ENCODE data around the gene CTSK. TPM values are rescaled to one million over a fixed set of nuclear protein-coding genes. Genes with fewer than 3 reads are reported as not detected.
"Not testable (repeated sequence)": the region's sequence is repeated elsewhere in the genome, so short reads cannot be mapped to it uniquely, and the experiment has no call there.

CTSK gene
- total RNA-seq, 2 donors from 2014 or later, result 8.3 to 9.7 TPM

- Mint-ChIP-seq H3K4me3 (peak overlapping the region; percentile 93 to 95), H3K36me3 (ENCODE audit: insufficient read depth in 2 of 2) (peaks cover 8 to 15% of the 10 kb centered on the region in 2 donors), H3K27ac (peak overlapping the region; percentile 98), H3K4me1 (ENCODE audit: low read depth) (peaks cover 63% of the 10 kb centered on the region)
- not testable (repeated sequence) for H3K27me3 Mint-ChIP-seq (ENCODE audit: low read depth); DNase-seq; ATAC-seq (replicated peaks in 1 of 2); H3K9me3 Mint-ChIP-seq
Measured at GRCh38 chr1:150765977-150766301, 42.1 kb downstream of the CTSK start.

GRCh38 chr1:150765296-150765976, 42.6 kb downstream of the CTSK start, which contains the start of gene CTSS:
CTSS (minus strand) TSS chr1:150765778; CDS start chr1:150764763, 1,015 bp downstream.
- peak within 1 kb of the TSS; percentile 98 for H3K27ac Mint-ChIP-seq
- peak within 1 kb of the TSS; percentile 93 to 95 for H3K4me3 Mint-ChIP-seq
- H3K36me3 Mint-ChIP-seq (ENCODE audit: insufficient read depth in 2 of 2), result peaks cover 8 to 18% of the 10 kb centered on the region in 2 donors
- peaks cover 62% of the 10 kb centered on the region for H3K4me1 Mint-ChIP-seq (ENCODE audit: low read depth)
- ATAC-seq (replicated peaks in 1 of 2), result peak; percentile 96 to 98
- H3K9me3 Mint-ChIP-seq, result no peaks in the 10 kb centered on the region
- peak in 1 of 2 donors; percentile 5 for DNase-seq
- H3K27me3 Mint-ChIP-seq (ENCODE audit: low read depth), result no peaks in the 10 kb centered on the region

- Mint-ChIP-seq H3K27ac (peak overlapping the region; percentile 98), H3K36me3 (ENCODE audit: insufficient read depth in 2 of 2) (peaks cover 10 to 22% of the 10 kb centered on the region in 2 donors), H3K27me3 (ENCODE audit: low read depth) (no peaks in the 10 kb centered on the region), H3K4me1 (ENCODE audit: low read depth) (peaks cover 66% of the 10 kb centered on the region), H3K9me3 (no peaks in the 10 kb centered on the region), H3K4me3 (peak overlapping the region; percentile 93 to 95)
- ATAC-seq (replicated peaks in 1 of 2) (peak in 1 of 2 donors; percentile 39), DNase-seq (no peak)
Measured at GRCh38 chr1:150764617-150765101, 43.4 kb downstream of the CTSK start.

- H3K36me3 Mint-ChIP-seq (ENCODE audit: insufficient read depth in 2 of 2), result peaks cover 10 to 22% of the 10 kb centered on the region in 2 donors
- H3K27me3 Mint-ChIP-seq (ENCODE audit: low read depth), result no peaks in the 10 kb centered on the region
- no peaks in the 10 kb centered on the region for H3K9me3 Mint-ChIP-seq
- ATAC-seq (replicated peaks in 1 of 2), result no peak
- no peak for DNase-seq
- H3K4me1 Mint-ChIP-seq (ENCODE audit: low read depth), result peaks cover 66% of the 10 kb centered on the region
- H3K4me3 Mint-ChIP-seq, result peak overlapping the region; percentile 10 to 46
- H3K27ac Mint-ChIP-seq, result no peak overlapping the region
Measured at GRCh38 chr1:150763018-150763417, 45.0 kb downstream of the CTSK start.

- H3K27ac Mint-ChIP-seq, result no peak overlapping the region
- no peak for DNase-seq
- H3K4me3 Mint-ChIP-seq, result peak overlapping the region; percentile 3 to 46
- ATAC-seq (replicated peaks in 1 of 2), result no peak
- peaks cover 12 to 22% of the 10 kb centered on the region in 2 donors for H3K36me3 Mint-ChIP-seq (ENCODE audit: insufficient read depth in 2 of 2)
- no peaks in the 10 kb centered on the region for H3K9me3 Mint-ChIP-seq
- no peaks in the 10 kb centered on the region for H3K27me3 Mint-ChIP-seq (ENCODE audit: low read depth)
- peaks cover 64% of the 10 kb centered on the region for H3K4me1 Mint-ChIP-seq (ENCODE audit: low read depth)
Measured at GRCh38 chr1:150762552-150762951, 45.5 kb downstream of the CTSK start.

GRCh38 chr1:150761801-150762200, 46.3 kb downstream of the CTSK start:
- no peaks in the 10 kb centered on the region for H3K27me3 Mint-ChIP-seq (ENCODE audit: low read depth)
- H3K27ac Mint-ChIP-seq, result no peak overlapping the region
- no peaks in the 10 kb centered on the region for H3K9me3 Mint-ChIP-seq
- no peak overlapping the region for H3K4me3 Mint-ChIP-seq
- H3K4me1 Mint-ChIP-seq (ENCODE audit: low read depth), result peaks cover 56% of the 10 kb centered on the region
- DNase-seq, result no peak
- H3K36me3 Mint-ChIP-seq (ENCODE audit: insufficient read depth in 2 of 2), result peaks cover 12 to 22% of the 10 kb centered on the region in 2 donors
- no peak for ATAC-seq (replicated peaks in 1 of 2)

- Mint-ChIP-seq H3K27ac (peak overlapping the region; percentile 36), H3K4me3 (no peak overlapping the region), H3K4me1 (ENCODE audit: low read depth) (peaks cover 41% of the 10 kb centered on the region), H3K36me3 (ENCODE audit: insufficient read depth in 2 of 2) (peaks cover 8 to 20% of the 10 kb centered on the region in 2 donors), H3K27me3 (ENCODE audit: low read depth) (no peaks in the 10 kb centered on the region), H3K9me3 (no peaks in the 10 kb centered on the region)
- ATAC-seq (replicated peaks in 1 of 2), result no peak
- DNase-seq, result no peak
Measured at GRCh38 chr1:150760013-150760412, 48.0 kb downstream of the CTSK start.

- ATAC-seq (replicated peaks in 1 of 2) (no peak), DNase-seq (no peak)
- H3K27ac Mint-ChIP-seq, result peak overlapping the region; percentile 74
- peaks cover 6 to 8% of the 10 kb centered on the region in 2 donors for H3K36me3 Mint-ChIP-seq (ENCODE audit: insufficient read depth in 2 of 2)
- no peak overlapping the region for H3K4me3 Mint-ChIP-seq
- no peaks in the 10 kb centered on the region for H3K9me3 Mint-ChIP-seq
- no peaks in the 10 kb centered on the region for H3K27me3 Mint-ChIP-seq (ENCODE audit: low read depth)
- H3K4me1 Mint-ChIP-seq (ENCODE audit: low read depth), result no peaks in the 10 kb centered on the region
Measured at GRCh38 chr1:150753416-150753815, 54.6 kb downstream of the CTSK start.

GRCh38 chr1:150751443-150751842, 56.6 kb downstream of the CTSK start:
- Mint-ChIP-seq H3K27me3 (ENCODE audit: low read depth) (no peaks in the 10 kb centered on the region), H3K4me1 (ENCODE audit: low read depth) (no peaks in the 10 kb centered on the region), H3K4me3 (no peak overlapping the region), H3K27ac (no peak overlapping the region), H3K9me3 (no peaks in the 10 kb centered on the region), H3K36me3 (ENCODE audit: insufficient read depth in 2 of 2) (peaks cover 6% of the 10 kb centered on the region in 2 donors)
- ATAC-seq (replicated peaks in 1 of 2) (no peak), DNase-seq (no peak)

- Mint-ChIP-seq H3K4me3 (no peak overlapping the region), H3K9me3 (no peaks in the 10 kb centered on the region), H3K4me1 (ENCODE audit: low read depth) (no peaks in the 10 kb centered on the region), H3K27me3 (ENCODE audit: low read depth) (no peaks in the 10 kb centered on the region), H3K36me3 (ENCODE audit: insufficient read depth in 2 of 2) (peaks cover 6% of the 10 kb centered on the region in 2 donors), H3K27ac (peak overlapping the region; percentile 59)
- DNase-seq (no peak), ATAC-seq (replicated peaks in 1 of 2) (no peak)
Measured at GRCh38 chr1:150749720-150750311, 58.2 kb downstream of the CTSK start.

GRCh38 chr1:150748878-150749719, 59.0 kb downstream of the CTSK start:
- peak in 1 of 2 donors; percentile 60 for ATAC-seq (replicated peaks in 1 of 2)
- Mint-ChIP-seq H3K36me3 (ENCODE audit: insufficient read depth in 2 of 2) (peaks cover 2 to 6% of the 10 kb centered on the region in 2 donors), H3K27ac (no peak overlapping the region), H3K4me1 (ENCODE audit: low read depth) (no peaks in the 10 kb centered on the region), H3K27me3 (ENCODE audit: low read depth) (no peaks in the 10 kb centered on the region), H3K9me3 (no peaks in the 10 kb centered on the region), H3K4me3 (no peak overlapping the region)
- DNase-seq, result no peak
